Panc1 (cell line): ENCODE results near the gene CADPS2. TPM values are rescaled to one million over a fixed set of nuclear protein-coding genes. Genes with fewer than 3 reads are reported as not detected.

Experiments
- ATAC-seq: fragments of 200-7000 bp; cut with Tn5 transposase; 2 replicates; pipeline ENCODE4 v1.9.1; 2020; ENCODE audit warnings: mild to moderate bottlenecking, moderate library complexity
- BruUV-seq: library from RNA; stranded (reverse); fragments of 400-500 nt; replicated peaks from 2 replicates; lab custom pipeline; 2021; lab: Mats Ljungman, UMichigan
- CTCF ChIA-PET: fragments of 300-600 bp; sonication (Branson Sonifier 250); formaldehyde crosslinking; loops from one replicate; lab custom pipeline; 2022; ENCODE audit warnings: antibody characterized with exemption; lab: Charles Lee
- POLR2A ChIA-PET: fragments of 300-600 bp; sonication (Branson Sonifier 250); formaldehyde crosslinking; loops from one replicate; lab custom pipeline; 2022; ENCODE audit warnings: antibody characterized with exemption; lab: Charles Lee
- DNase-seq: peaks from one replicate; pipeline ENCODE4 v3.0.0-alpha.2; 2010; ENCODE audit warnings: low read depth, low spot score
- H3K27ac ChIP-seq: 2 replicates; pipeline ENCODE4 v1.5.1; 2011; ENCODE audit warnings: mild to moderate bottlenecking, low read length, inconsistent platforms
- H3K27me3 ChIP-seq: fragments of 200-500 bp; sonication (Bioruptor generic); 2 replicates; pipeline ENCODE4 v1.6.0; 2014; ENCODE audit warnings: low read length, inconsistent platforms; ENCODE audit not compliant: control insufficient read depth, insufficient read depth
- H3K36me3 ChIP-seq: fragments of 200-500 bp; sonication (Bioruptor generic); 2 replicates; pipeline ENCODE4 v1.5.1; 2014; ENCODE audit warnings: inconsistent platforms, mild to moderate bottlenecking, low read length, moderate library complexity; ENCODE audit not compliant: control insufficient read depth, insufficient read depth
- H3K4me1 ChIP-seq: 2 replicates; pipeline ENCODE4 v1.5.1; 2011; ENCODE audit warnings: inconsistent platforms, mild to moderate bottlenecking, low read length, moderate library complexity; ENCODE audit not compliant: control insufficient read depth, insufficient read depth
- H3K4me3 ChIP-seq, 2 experiments: 2 replicates each; pipeline ENCODE4 v1.5.1; 2011 to 2012; ENCODE audit warnings: low read depth in 2 of 2, low read length in 2 of 2, mild to moderate bottlenecking in 2 of 2, inconsistent platforms in 1 of 2, moderate library complexity in 1 of 2
- H3K9me3 ChIP-seq: fragments of 200-500 bp; sonication (Bioruptor generic); 2 replicates; pipeline ENCODE4 v1.5.1; 2014; ENCODE audit warnings: low read depth, mild to moderate bottlenecking, inconsistent platforms, low read length, moderate library complexity; ENCODE audit not compliant: control insufficient read depth, insufficient read depth
- CTCF ChIP-seq: fragments of 450-650 bp; IDR thresholded peaks from 2 replicates; pipeline ENCODE4 v1.5.1; 2017; ENCODE audit warnings: mild to moderate bottlenecking
- POLR2AphosphoS5 ChIP-seq: IDR thresholded peaks from 2 replicates; pipeline ENCODE4 v1.6.1; 2012; ENCODE audit warnings: mild to moderate bottlenecking, low read depth, low read length, moderate library complexity
- REST ChIP-seq, 2 experiments: IDR thresholded peaks; 2 replicates each; pipeline ENCODE4 v1.6.1; 2011 to 2012; ENCODE audit warnings: low read depth in 2 of 2, control low read depth in 1 of 2, low read length in 1 of 2, mild to moderate bottlenecking in 1 of 2, moderate library complexity in 1 of 2; ENCODE audit not compliant: insufficient read depth in 1 of 2
- SIN3A ChIP-seq: IDR thresholded peaks from 2 replicates; pipeline ENCODE4 v1.6.1; 2012; ENCODE audit warnings: low read depth, mild to moderate bottlenecking, low read length, moderate library complexity, borderline replicate concordance; ENCODE audit not compliant: insufficient read depth
- TCF7L2 ChIP-seq: IDR thresholded peaks from 2 replicates; pipeline ENCODE4 v1.6.1; 2011; ENCODE audit warnings: mild to moderate bottlenecking, low read depth, low read length, inconsistent platforms
- in situ Hi-C: cut with HindIII; loops from 2 replicates; pipeline ENCODE4 v1.10.0; 2016; ENCODE audit warnings: low sequenced_read_pairs, low pct_unique_long_range_greater_than_20kb
- intact Hi-C: fragments of 100-400 bp; cut with micrococcal nuclease; formaldehyde crosslinking; loops from one replicate; pipeline ENCODE4 v1.10.0; 2022; ENCODE audit not compliant: unreplicated experiment
- total RNA-seq: library from RNA; stranded (reverse); gene quantifications from one replicate; pipeline ENCODE4 v1.2.1, GENCODE V29; 2021; ENCODE audit not compliant: unreplicated experiment

The CADPS2 gene
- total RNA-seq, 1 experiment from 2014 or later = 1.6 TPM

- Histone ChIP-seq H3K36me3 (peaks cover 4% of the 10 kb centered on the region; the same call in 1 of the 2 replicates), H3K4me3 (no peak overlapping the region)
- ATAC-seq = no peak
These were observed 585.9 kb downstream of the CADPS2 start for GRCh38 chr7:122300211-122300932.

GRCh38 chr7:122299624-122300210, 586.5 kb downstream of the CADPS2 start:
- H3K4me3 ChIP-seq = no peak overlapping the region
- ChIA-PET POLR2A (no interaction called here), CTCF (no interaction called here)
- ATAC-seq (no peak), DNase-seq (no peak)
- in situ Hi-C loops (no loop called here), intact Hi-C loops (no loop called here)
- no peaks in the 10 kb centered on the region for H3K4me1 ChIP-seq
- H3K27me3 ChIP-seq = peaks cover 35% of the 10 kb centered on the region
- no peak overlapping the region for H3K27ac ChIP-seq
- H3K36me3 ChIP-seq = no peaks in the 10 kb centered on the region
- no peaks in the 10 kb centered on the region for H3K9me3 ChIP-seq
- BruUV-seq = no TSS peak
- TF ChIP-seq CTCF (no peak), REST (IDR thresholded peaks at IDR 0.05; ENCODE audit: insufficient read depth in 1 of 2, low read depth in 2 of 2, low read length in 1 of 2) (no peak), POLR2AphosphoS5 (no peak), TCF7L2 (no peak)

More at GRCh38 chr7:122300211-122300932, 585.9 kb downstream of the CADPS2 start:
- Histone ChIP-seq H3K9me3 (no peaks in the 10 kb centered on the region), H3K27ac (no peak overlapping the region), H3K27me3 (peaks cover 40% of the 10 kb centered on the region), H3K4me1 (peaks cover 5% of the 10 kb centered on the region)
- POLR2A ChIA-PET = no interaction called here
- CTCF ChIA-PET = no interaction called here
- TF ChIP-seq REST (IDR thresholded peaks at IDR 0.05; ENCODE audit: insufficient read depth in 1 of 2, low read depth in 2 of 2, low read length in 1 of 2) = no peak
- no peak for TF ChIP-seq TCF7L2
- no peak for TF ChIP-seq POLR2AphosphoS5
- TF ChIP-seq SIN3A = no peak
- no peak for TF ChIP-seq CTCF
- no peak for DNase-seq
- intact Hi-C loops (no loop called here), in situ Hi-C loops (no loop called here)
- no TSS peak for BruUV-seq
